Stimulated activated memory B cell treated with anti-CD40 and anti-IgM and Interleukin-4, amounts not matched to agents 10 μg/mL and 1 μg/mL and 100 μg/mL, for 72 hours (primary cell): ENCODE results near the gene BRD9.

ENCODE experiments used
- ATAC-seq: fragments of 150-1000 bp; cut with Tn5 transposase; 2 replicates; pipeline ENCODE4 v1.10.0; 2021
- H3K27ac Mint-ChIP-seq: one replicate; pipeline ENCODE4 v1.8.0; 2022; ENCODE audit warnings: mild to moderate bottlenecking, mixed read lengths
- H3K27me3 Mint-ChIP-seq: one replicate; pipeline ENCODE4 v1.8.0; 2022; ENCODE audit warnings: mixed read lengths
- H3K36me3 Mint-ChIP-seq: one replicate; pipeline ENCODE4 v1.8.0; 2022; ENCODE audit warnings: mixed read lengths
- H3K4me1 Mint-ChIP-seq: one replicate; pipeline ENCODE4 v1.8.0; 2022; ENCODE audit warnings: mixed read lengths
- H3K4me3 Mint-ChIP-seq: one replicate; pipeline ENCODE4 v1.8.0; 2022; ENCODE audit warnings: mild to moderate bottlenecking, moderate library complexity, mixed read lengths
- H3K9me3 Mint-ChIP-seq: one replicate; pipeline ENCODE4 v1.8.0; 2022; ENCODE audit warnings: mixed read lengths

The BRD9 gene

DNA sequence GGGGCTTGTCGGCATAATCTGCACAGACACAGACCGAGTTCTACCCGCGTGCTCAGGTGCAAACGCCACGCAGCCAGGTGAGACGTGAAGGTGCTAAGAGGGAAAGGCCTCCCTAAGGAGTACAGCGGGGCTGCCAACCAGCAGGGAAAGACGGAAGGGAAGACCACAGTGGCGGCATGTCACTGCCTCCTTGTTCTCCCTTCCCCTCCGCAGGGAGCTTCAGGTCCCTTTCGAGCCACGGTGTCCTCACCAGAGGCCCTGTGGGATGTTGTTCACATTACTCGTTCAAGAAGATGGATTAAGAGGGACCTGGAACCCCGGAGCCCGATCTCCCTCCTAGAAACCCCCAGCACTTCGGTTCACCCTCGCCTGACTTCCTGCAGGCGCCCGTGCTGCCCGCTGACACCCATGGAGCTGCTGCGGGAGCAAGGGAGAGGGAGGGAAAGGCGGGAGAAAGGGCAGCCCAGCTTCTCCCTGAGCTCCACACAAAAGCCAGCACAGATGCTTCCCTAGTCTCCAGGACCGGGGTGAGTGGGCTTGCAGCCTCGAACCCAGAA, 686 bp downstream of the BRD9 start:
- Mint-ChIP-seq H3K4me1 (peaks cover 14% of the 10 kb centered on the region), H3K27me3 (no peaks in the 10 kb centered on the region), H3K27ac (peak overlapping the region; percentile 78), H3K9me3 (no peaks in the 10 kb centered on the region), H3K4me3 (peak overlapping the region; percentile 83), H3K36me3 (peaks cover 48% of the 10 kb centered on the region)
- no peak for ATAC-seq

DNA sequence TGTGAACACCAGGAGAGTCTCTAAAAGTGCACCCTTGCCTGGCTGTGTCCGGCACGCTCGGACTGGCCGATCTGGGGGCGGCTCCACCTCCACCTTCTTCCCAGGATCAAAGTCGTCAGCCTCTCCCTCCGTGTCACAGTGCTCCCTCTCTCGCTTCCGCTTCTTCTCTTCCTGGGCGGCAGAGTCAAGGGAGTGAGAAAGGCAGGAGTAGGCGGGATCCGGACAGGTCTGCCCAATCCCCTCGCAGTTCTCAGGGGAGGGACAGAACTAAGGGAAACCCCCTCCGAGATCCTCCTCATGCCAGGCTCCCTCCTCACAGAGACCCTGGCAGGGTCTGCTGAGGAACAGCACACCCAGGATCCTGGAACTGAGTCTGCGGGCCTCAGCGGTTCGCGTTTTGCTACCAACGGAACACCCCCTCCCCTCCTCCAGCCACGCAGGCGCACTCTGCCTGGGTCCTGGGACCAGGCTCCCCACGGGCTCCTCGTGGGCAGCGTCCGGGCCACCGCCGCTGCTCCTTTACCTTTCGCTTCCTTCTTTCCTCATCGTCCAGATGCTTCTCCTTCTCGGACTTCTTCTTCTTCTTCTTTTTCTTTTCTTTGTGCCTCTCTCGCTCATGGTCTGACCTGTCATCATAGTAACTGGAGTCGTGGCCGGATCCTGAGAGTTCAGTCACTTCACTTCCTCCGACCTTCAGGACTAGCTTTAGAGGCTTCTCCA, 1.3 kb downstream of the BRD9 start:
- peaks cover 48% of the 10 kb centered on the region for H3K36me3 Mint-ChIP-seq
- peak overlapping the region; percentile 78 for H3K27ac Mint-ChIP-seq
- ATAC-seq = no peak
- H3K9me3 Mint-ChIP-seq = no peaks in the 10 kb centered on the region
- H3K27me3 Mint-ChIP-seq = no peaks in the 10 kb centered on the region
- H3K4me1 Mint-ChIP-seq = peaks cover 14% of the 10 kb centered on the region
- H3K4me3 Mint-ChIP-seq = peak overlapping the region; percentile 83

DNA sequence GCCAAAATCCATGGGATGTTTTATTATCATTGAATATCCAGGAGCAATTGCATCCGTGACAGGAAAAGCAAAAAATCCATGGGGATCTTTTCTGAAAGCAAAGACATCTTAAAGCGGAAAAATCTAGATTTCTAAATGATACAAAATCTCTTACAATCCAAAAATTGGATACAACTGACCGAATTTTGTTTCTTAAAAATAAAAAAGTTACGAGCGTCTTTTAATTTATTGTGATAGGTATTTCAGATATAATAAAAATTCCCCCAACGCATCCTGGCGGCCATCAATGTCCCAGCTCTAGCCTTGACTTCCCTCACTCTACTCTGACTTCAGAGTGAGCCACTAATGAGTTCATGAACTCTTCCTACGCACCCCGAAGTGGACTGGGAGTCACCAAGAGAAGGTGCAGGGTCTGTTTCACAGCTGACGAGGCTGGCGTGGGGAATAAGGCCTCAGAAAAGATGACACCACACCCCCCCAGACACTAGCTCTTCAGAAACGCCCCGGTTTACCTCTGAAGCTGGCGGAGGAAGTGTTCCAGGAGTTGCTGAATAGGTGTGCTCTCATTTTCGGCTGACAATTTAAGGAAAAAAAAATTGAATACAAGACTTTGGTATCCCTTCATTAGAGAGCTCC, 3.4 kb downstream of the BRD9 start:
- ATAC-seq = no peak
- H3K4me3 Mint-ChIP-seq = no peak overlapping the region
- H3K36me3 Mint-ChIP-seq = peaks cover 61% of the 10 kb centered on the region
- no peak overlapping the region for H3K27ac Mint-ChIP-seq
- peaks cover 14% of the 10 kb centered on the region for H3K4me1 Mint-ChIP-seq
- no peaks in the 10 kb centered on the region for H3K9me3 Mint-ChIP-seq
- H3K27me3 Mint-ChIP-seq = no peaks in the 10 kb centered on the region

DNA sequence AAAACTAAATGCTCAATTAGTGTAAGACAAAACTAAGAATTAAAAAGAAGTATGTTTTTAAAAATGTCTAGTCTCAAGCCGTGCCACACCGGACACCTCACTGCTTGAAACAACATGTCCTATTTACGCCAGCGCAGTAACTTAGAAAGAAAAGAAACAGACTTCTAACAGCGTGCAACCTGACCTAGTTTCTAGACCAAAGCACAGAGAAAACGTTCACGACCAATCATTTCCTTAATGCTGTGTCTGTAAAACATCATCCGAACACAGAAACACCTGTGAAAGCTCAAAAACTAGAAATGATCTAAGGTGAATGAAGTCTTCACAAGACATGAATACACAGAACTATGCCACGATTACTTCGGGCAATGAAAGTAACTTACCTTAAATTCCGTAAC, 4.0 kb downstream of the BRD9 start:
- Mint-ChIP-seq H3K4me3 (no peak overlapping the region), H3K36me3 (peaks cover 67% of the 10 kb centered on the region), H3K4me1 (peaks cover 14% of the 10 kb centered on the region), H3K27me3 (no peaks in the 10 kb centered on the region), H3K27ac (no peak overlapping the region), H3K9me3 (no peaks in the 10 kb centered on the region)
- ATAC-seq = no peak

DNA sequence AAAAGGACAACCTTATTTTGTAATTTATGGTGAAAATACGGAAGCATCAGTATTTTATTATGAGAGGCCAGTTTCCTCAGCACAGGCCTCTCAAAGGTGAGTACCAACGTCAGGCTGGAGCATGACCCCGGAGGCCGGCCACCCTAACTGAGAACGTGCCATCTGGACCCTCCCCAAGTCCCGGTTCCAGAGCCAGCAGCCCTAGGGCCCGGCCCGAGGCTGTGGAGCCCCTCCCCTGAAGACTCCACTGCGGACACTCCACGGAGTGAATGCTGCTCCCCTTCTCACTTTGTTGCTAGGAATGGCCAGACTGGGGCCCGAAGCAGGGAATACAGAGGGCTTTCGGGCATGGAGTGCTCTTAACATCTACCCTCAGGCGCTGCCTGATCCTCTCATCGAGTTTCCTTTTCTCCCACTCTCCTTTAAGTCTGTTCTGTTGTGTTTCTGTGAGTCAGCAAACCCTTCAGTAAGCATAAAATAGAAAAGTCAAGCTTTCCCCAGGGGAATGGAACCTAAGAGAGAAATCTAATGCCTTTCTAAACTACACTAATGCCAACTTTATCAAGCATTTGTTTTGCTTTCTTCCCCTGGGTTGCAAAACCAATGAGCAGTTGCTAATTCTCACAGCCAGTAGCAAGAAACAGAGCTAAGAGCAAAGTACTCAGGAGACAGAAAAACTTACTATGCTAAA, 4.5 kb downstream of the BRD9 start:
- Mint-ChIP-seq H3K9me3 (no peaks in the 10 kb centered on the region), H3K4me1 (peaks cover 16% of the 10 kb centered on the region), H3K27me3 (no peaks in the 10 kb centered on the region), H3K27ac (no peak overlapping the region), H3K4me3 (no peak overlapping the region), H3K36me3 (peaks cover 72% of the 10 kb centered on the region)
- no peak for ATAC-seq

DNA sequence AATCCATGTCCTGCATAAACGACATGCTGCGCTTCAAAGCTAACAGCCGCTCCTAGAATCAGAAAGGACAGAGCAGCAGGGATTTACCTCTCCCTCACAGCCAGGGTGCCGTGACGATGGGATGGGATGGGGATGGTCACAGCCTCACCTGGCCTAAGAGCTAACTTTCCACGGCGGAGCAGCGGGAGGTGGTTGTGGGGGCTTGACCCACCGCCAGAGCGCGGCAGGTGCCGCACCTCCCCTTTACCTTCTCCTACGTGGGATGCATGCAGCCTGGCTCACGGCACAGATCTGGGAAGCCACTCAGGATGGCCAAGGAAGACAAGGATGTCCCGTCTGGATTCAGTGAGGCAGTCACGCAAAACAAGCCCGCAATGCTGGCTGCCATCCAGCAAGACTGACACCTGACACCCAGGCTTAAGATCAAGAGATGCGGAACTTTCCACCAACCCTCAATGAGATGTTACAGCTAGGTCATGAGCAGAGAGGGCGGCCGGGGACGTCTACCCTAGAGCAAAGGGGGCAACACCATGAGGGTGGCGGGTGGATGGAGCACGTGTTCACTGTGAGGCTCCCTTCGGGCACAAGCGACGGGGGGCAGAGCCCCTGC, 5.8 kb downstream of the BRD9 start:
- H3K4me1 Mint-ChIP-seq = peaks cover 26% of the 10 kb centered on the region
- ATAC-seq = no peak
- peaks cover 85% of the 10 kb centered on the region for H3K36me3 Mint-ChIP-seq
- H3K27ac Mint-ChIP-seq = no peak overlapping the region
- no peaks in the 10 kb centered on the region for H3K27me3 Mint-ChIP-seq
- H3K4me3 Mint-ChIP-seq = no peak overlapping the region
- H3K9me3 Mint-ChIP-seq = peaks cover 8% of the 10 kb centered on the region

DNA sequence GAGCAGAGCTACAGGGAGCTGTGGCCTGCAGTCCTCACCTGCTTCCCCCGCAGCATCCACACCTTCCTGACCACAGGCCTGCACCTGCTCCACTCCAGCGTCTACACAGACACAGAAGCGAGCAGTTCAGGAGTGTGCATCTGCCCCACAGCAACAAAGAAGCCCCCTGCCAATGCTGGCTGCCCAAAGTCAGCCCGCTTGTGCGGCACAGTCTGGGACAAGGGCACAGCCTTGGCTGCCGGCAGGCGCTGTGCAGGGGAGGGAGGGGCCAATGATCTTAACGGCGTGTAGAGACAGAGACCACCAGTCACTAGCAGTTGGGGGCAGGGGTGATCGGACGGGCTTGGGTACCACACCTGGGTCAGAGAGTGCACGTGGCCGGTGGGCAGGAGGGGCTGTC, 6.6 kb downstream of the BRD9 start:
- peaks cover 85% of the 10 kb centered on the region for H3K36me3 Mint-ChIP-seq
- peaks cover 19% of the 10 kb centered on the region for H3K4me1 Mint-ChIP-seq

DNA sequence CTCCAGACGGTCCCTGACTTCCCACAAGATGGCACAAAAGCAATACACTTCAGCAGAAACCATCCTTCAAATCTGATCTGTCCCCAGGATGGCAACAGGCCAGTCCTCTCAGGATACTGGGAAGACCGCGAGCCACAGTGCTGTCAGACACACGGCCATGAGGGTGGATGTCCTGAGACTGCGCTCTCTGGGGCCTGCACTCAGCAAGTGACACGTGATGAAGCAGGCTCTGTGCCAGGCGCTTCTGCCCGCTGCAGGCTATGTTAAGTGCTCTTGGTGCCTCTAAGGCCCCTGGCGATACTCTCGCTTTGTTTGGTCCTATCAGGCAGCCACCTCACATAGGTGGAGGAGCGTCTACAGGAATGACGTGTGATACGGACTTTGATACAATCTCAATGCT, 7.1 kb downstream of the BRD9 start:
- H3K36me3 Mint-ChIP-seq = peaks cover 86% of the 10 kb centered on the region
- H3K9me3 Mint-ChIP-seq = peaks cover 8% of the 10 kb centered on the region
- no peak overlapping the region for H3K27ac Mint-ChIP-seq
- H3K27me3 Mint-ChIP-seq = no peaks in the 10 kb centered on the region
- H3K4me1 Mint-ChIP-seq = peaks cover 15% of the 10 kb centered on the region
- H3K4me3 Mint-ChIP-seq = no peak overlapping the region
- ATAC-seq = no peak

More for the DNA sequence above, 6.6 kb downstream of the BRD9 start:
- H3K9me3 Mint-ChIP-seq = peaks cover 8% of the 10 kb centered on the region
- H3K4me3 Mint-ChIP-seq = no peak overlapping the region
- H3K27me3 Mint-ChIP-seq = no peaks in the 10 kb centered on the region
- H3K27ac Mint-ChIP-seq = no peak overlapping the region
- ATAC-seq = no peak

DNA sequence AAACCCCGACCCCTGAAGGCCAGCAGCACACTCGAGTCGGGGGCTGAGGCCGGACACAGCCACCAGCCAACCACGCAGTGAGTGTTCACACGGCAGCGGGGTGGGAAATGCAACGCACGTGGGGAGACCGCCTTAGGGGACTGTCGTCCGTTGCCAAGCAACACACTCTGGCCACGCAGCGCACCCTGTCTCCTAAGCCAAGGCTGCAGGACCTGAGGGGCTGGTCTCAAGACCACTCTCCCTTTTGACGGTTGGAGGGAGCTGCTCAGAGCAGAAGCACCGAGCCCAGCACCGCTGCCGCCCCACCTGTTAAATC, 7.5 kb downstream of the BRD9 start:
- peaks cover 86% of the 10 kb centered on the region for H3K36me3 Mint-ChIP-seq
- H3K27me3 Mint-ChIP-seq = no peaks in the 10 kb centered on the region
- no peak overlapping the region for H3K4me3 Mint-ChIP-seq
- H3K9me3 Mint-ChIP-seq = peaks cover 8% of the 10 kb centered on the region
- ATAC-seq = no peak
- H3K27ac Mint-ChIP-seq = no peak overlapping the region
- H3K4me1 Mint-ChIP-seq = peaks cover 15% of the 10 kb centered on the region

DNA sequence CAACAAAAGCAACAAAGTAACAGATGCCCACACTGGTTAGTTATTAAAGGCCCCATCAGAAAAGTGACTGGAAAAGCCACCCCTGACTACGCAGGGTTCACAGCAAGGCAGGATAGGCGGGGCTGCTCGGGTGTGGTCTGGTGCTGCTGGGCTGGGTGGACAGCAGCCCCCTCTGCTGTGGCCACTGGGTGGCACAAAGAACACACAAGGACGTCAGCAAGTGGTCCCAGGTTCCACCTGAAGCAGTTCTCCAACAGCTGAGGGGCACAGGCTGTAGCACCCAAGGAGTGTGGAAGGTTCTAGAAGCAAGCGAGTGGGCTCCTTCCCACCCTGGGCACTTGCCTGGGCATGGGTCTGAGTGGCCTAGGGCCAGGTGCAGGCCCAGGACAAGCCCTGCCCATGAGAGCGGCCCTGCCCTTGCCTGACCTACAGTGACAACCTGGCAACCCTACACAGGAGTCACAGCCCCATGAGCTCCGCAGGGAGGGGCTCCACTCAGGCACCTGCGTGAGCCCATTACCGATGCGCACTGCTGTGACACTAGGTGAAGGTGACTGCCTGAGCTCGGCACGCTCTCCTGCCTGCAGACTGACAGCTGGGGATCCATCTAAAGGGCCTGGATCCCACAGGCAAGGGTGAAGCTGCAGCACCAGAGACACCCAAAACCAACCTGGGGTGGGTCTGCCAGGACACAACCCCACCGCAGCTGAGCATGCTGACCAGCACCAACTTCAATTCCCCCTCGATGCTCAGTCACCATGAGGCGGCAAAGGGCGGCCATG, 8.1 kb downstream of the BRD9 start:
- H3K27ac Mint-ChIP-seq = no peak overlapping the region
- peaks cover 84% of the 10 kb centered on the region for H3K36me3 Mint-ChIP-seq
- no peak for ATAC-seq
- peaks cover 8% of the 10 kb centered on the region for H3K9me3 Mint-ChIP-seq
- H3K4me3 Mint-ChIP-seq = no peak overlapping the region
- peaks cover 15% of the 10 kb centered on the region for H3K4me1 Mint-ChIP-seq
- H3K27me3 Mint-ChIP-seq = no peaks in the 10 kb centered on the region

DNA sequence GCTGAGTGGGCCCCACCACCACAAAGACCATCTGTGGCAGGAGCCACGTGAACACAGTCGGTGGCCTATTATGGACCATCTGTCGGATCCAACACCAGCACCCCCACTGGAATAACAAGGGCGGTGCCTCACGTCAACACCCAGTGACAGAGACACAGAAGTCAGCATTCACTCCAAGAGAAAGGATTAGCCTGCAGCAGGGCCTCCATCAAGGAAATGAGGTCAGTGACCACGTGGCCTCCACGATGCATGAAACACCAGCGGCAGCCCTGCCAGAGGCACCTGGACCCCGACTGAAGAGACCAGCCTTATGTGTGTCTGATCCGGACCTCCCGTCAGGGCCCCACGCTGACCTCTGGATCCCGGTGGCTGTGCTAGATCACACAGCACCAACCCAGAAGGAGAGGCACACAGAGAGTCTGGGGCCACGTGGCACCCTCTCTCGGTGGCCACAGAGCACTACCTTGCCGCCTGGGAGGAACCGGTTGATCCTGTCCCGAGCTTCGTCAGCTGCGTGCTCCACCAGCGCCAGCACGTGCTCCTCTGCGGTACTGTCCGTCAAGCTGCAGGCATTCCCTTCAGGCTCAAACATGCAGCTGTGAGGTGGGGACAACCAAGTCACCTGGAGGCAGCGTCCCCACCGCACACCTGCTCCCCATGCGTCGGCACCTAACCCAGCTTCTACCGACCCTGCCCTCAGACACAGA, 9.0 kb downstream of the BRD9 start:
- no peak for ATAC-seq
- H3K36me3 Mint-ChIP-seq = peaks cover 77% of the 10 kb centered on the region

DNA sequence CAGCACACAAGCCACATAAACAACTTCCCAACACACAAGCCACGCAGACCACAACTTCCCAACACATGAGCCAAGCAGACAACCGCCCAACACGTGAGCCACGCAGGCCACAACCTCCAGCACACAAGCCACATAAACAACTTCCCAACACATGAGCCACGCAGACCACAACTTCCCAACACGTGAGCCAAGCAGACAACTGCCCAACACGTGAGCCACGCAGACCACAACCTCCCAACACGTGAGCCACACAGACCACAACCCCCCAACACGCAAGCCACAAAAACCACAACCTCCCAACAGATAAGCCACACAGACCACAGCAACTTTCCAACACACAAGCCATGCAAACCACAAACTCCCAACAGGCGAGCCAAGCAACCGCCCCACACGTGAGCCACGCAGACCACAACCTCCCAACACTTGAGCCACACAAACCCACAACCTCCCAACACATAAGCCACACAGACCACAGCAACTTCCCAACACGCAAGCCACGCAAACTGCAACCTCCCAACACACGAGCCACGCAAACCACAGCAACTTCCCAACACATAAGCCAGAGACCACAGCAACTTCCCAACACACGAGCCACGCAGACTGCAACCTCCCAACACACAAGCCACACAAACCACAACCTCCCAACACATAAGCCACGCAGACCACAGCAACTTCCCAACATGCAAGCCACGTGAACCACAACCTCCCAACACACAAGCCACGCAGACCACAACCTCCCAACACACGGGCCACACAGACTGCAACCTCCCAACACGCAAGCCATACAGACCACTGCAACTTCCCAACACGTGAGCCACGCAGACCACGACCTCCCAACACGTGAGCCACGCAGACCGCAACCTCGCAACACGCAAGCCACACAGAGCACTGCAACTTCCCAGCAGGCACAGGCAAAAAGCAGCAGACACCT, 10.1 kb downstream of the BRD9 start:
- H3K4me3 Mint-ChIP-seq = peak overlapping the region; percentile 1
- no peak for ATAC-seq
- H3K4me1 Mint-ChIP-seq = peaks cover 15% of the 10 kb centered on the region
- H3K27me3 Mint-ChIP-seq = no peaks in the 10 kb centered on the region
- H3K36me3 Mint-ChIP-seq = peaks cover 80% of the 10 kb centered on the region
- H3K27ac Mint-ChIP-seq = peak overlapping the region; percentile 9
- peaks cover 8% of the 10 kb centered on the region for H3K9me3 Mint-ChIP-seq

More for the DNA sequence above, 9.0 kb downstream of the BRD9 start:
- Mint-ChIP-seq H3K27me3 (no peaks in the 10 kb centered on the region), H3K4me1 (peaks cover 15% of the 10 kb centered on the region), H3K27ac (no peak overlapping the region), H3K9me3 (peaks cover 8% of the 10 kb centered on the region), H3K4me3 (no peak overlapping the region)

DNA sequence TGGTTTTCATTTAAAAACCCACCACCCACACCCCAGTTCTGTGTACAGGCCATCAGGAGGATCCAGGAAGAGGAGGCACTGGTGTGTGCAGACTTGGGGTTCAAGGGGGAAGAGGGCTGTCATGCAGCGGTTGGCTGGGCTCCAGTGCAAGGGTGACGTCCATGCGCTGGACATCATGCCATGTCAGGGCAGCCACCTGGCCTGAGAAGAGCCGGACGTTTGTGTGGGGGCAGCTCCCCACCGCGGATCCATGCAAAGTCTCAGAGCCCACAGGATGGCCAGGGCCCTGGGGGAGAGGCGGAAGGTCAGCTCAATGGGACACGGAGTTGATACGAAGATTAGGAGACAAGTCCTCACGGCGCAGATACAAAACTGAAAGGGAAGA, 11.1 kb downstream of the BRD9 start:
- H3K9me3 Mint-ChIP-seq = peaks cover 8% of the 10 kb centered on the region
- H3K27ac Mint-ChIP-seq = no peak overlapping the region
- peaks cover 78% of the 10 kb centered on the region for H3K36me3 Mint-ChIP-seq
- H3K4me3 Mint-ChIP-seq = no peak overlapping the region
- peaks cover 15% of the 10 kb centered on the region for H3K4me1 Mint-ChIP-seq
- no peak for ATAC-seq
- H3K27me3 Mint-ChIP-seq = no peaks in the 10 kb centered on the region
